Spleen (tissue), 11 donors: Measurements from ENCODE around the gene COL9A3. TPM values are rescaled to one million over a fixed set of nuclear protein-coding genes. Genes with fewer than 3 reads are reported as not detected.
A peak's percentile ranks its signal among the peaks of the same experiment; 100 is the strongest.

ENCODE experiments used
- DNase-seq: peaks from one replicate; pipeline ENCODE4 v3.0.0-alpha.2; 2020
- H3K27ac ChIP-seq, 8 donors: fragments of 200-600 bp; sonication (generic) in 7 of 8; 1 replicate in 4 of 8; 2 replicates in 4 of 8; pipeline versions ENCODE4 v1.5.0 to v1.8.0; 2016 to 2021; ENCODE audit warnings: inconsistent platforms in 4 of 8, mild to moderate bottlenecking in 4 of 8, moderate library complexity in 1 of 8
- H3K27me3 ChIP-seq, 7 donors: fragments of 200-600 bp; sonication (generic) in 6 of 7; replicated peaks in 1 of 7; 1 replicate in 4 of 7; 2 replicates in 3 of 7; pipeline versions ENCODE4 v1.5.0 to v1.8.0; 2016 to 2021; ENCODE audit warnings: inconsistent platforms in 3 of 7, mild to moderate bottlenecking in 1 of 7
- H3K36me3 ChIP-seq, 6 donors: fragments of 200-600 bp; sonication (generic) in 5 of 6; 1 replicate in 4 of 6; 2 replicates in 2 of 6; pipeline versions ENCODE4 v1.5.0 to v1.8.0; 2016 to 2021; ENCODE audit warnings: inconsistent platforms in 2 of 6
- H3K4me1 ChIP-seq, 6 donors: fragments of 200-600 bp; sonication (generic) in 5 of 6; 1 replicate in 3 of 6; 2 replicates in 3 of 6; pipeline versions ENCODE4 v1.5.0 to v1.8.0; 2016 to 2021; ENCODE audit warnings: inconsistent platforms in 3 of 6
- H3K4me3 ChIP-seq, 8 donors: fragments of 200-600 bp; sonication (generic) in 7 of 8; 1 replicate in 4 of 8; 2 replicates in 4 of 8; pipeline versions ENCODE4 v1.5.0 to v1.8.0; 2016 to 2021; ENCODE audit warnings: inconsistent platforms in 4 of 8, mild to moderate bottlenecking in 4 of 8, moderate library complexity in 2 of 8
- H3K9me3 ChIP-seq, 8 donors: fragments of 200-600 bp; sonication (generic) in 7 of 8; 1 replicate in 4 of 8; 2 replicates in 4 of 8; pipeline versions ENCODE4 v1.5.0 to v1.8.0; 2016 to 2021; ENCODE audit warnings: inconsistent platforms in 4 of 8
- CTCF ChIP-seq, 11 experiments: fragments of 200-600 bp in 7 of 11; fragments of 450-650 bp in 4 of 11; sonication (generic) in 4 of 11; IDR thresholded peaks in 8 of 11; conservative IDR thresholded peaks in 3 of 11; 1 replicate in 7 of 11; 2 replicates in 4 of 11; pipeline versions ENCODE4 v1.4.0 to v1.8.0; 2016 to 2021; ENCODE audit warnings: antibody characterized with exemption in 11 of 11, inconsistent platforms in 4 of 11, mild to moderate bottlenecking in 1 of 11
- POLR2A ChIP-seq, 3 donors: fragments of 450-650 bp; IDR thresholded peaks; one replicate each; pipeline ENCODE4 v1.5.1; 2017; ENCODE audit warnings: antibody characterized with exemption in 3 of 3, mild to moderate bottlenecking in 1 of 3
- POLR2AphosphoS5 ChIP-seq, 3 donors: sonication (generic); formaldehyde crosslinking; IDR thresholded peaks; one replicate each; pipeline ENCODE4 v1.5.1; 2017; ENCODE audit warnings: antibody characterized with exemption in 3 of 3
- WGBS, 5 donors: extraction: QIAGEN DNeasy Blood & Tissue Kit in 3 of 5; methylation state at CpG; one replicate each; pipeline versions ENCODE4 v1.1.5 to v1.1.7; 2013 to 2018; 5-methylcytosine and 5-hydroxymethylcytosine counted together
- intact Hi-C: fragments of 100-400 bp; cut with DNase I; formaldehyde crosslinking; loops from one replicate; pipeline ENCODE4 v1.15.0; 2023; ENCODE audit warnings: low total_unique reads
- polyA plus RNA-seq, 3 donors: library from polyadenylated mRNA; stranded (reverse); fragments of 200-250 nt; gene quantifications; one replicate each; pipeline ENCODE4 v1.2.1, GENCODE V29; 2013
- total RNA-seq, 7 donors: library from RNA; depleted of rRNA in 3 of 7; stranded (reverse); fragments of >200 nt in 3 of 7; fragmentation: NEBNext Ultra II Directional in 4 of 7; extraction: Animal tissue kit (Norgen Biotek cat#: 25700) in 4 of 7; gene quantifications; one replicate each; pipeline versions ENCODE4 v1.1.0 to v1.2.1, GENCODE V29; 2016 to 2021
- donor health status: healthy with polysubstance abuse.
- donor health status: DM: no; HTN: no; CAD: no; lungs with moderate emphysema.
- donor health status: DM: no; HTN: no; CAD: no.
- donor health status: Bipolar disorder and iron deficiency.
- donor health status: healthy.
- donor health status: DM: no; HTN: no; CAD: no.
- donor health status: DM: yes; HTN: yes; CAD: no.

The COL9A3 gene
- total and polyA plus RNA-seq, 10 donors: 1.2 to 16.7 (median 11.1) TPM

GRCh38 chr20:62814060-62814708 is 2.7 kb upstream of the COL9A3 start:
- no peak for DNase-seq
- Histone ChIP-seq H3K27me3 (peaks cover 7 to 51% (median 45%) of the 10 kb centered on the region in 7 donors), H3K9me3 (no peaks in the 10 kb centered on the region), H3K4me1 (peaks cover 9 to 55% (median 49%) of the 10 kb centered on the region in 6 donors), H3K4me3 (no peak overlapping the region), H3K36me3 (peaks cover 4 to 52% (median 48%) of the 10 kb centered on the region in 6 donors), H3K27ac (no peak overlapping the region)
- intact Hi-C loops: no loop called here
- 70 to 80% (median 79%) methylated on average over 5 to 13 of the region's 13 CpGs for WGBS, 5 donors
- TF ChIP-seq POLR2AphosphoS5 (IDR thresholded peaks at IDR 0.05) (peak in 1 of 3 donors; percentile 72), POLR2A (IDR thresholded peaks at IDR 0.05) (no peak), CTCF (IDR thresholded peaks at IDR 0.05 in 8 of 11, conservative IDR thresholded peaks at IDR 0.05 in 3 of 11) (no peak)

GRCh38 chr20:62814709-62815065 is 2.2 kb upstream of the COL9A3 start:
- peaks cover 7 to 56% (median 46%) of the 10 kb centered on the region in 7 donors for H3K27me3 ChIP-seq
- H3K4me1 ChIP-seq: peaks cover 9 to 58% (median 50%) of the 10 kb centered on the region in 6 donors
- no peaks in the 10 kb centered on the region for H3K9me3 ChIP-seq
- intact Hi-C loops: no loop called here
- WGBS, 5 donors: 64 to 83% (median 70%) methylated on average over 9 to 12 of the region's 12 CpGs
- H3K27ac ChIP-seq: no peak overlapping the region
- no peak overlapping the region for H3K4me3 ChIP-seq
- peak; percentile 24 to 63 (median 37) for TF ChIP-seq POLR2AphosphoS5 (IDR thresholded peaks at IDR 0.05)
- TF ChIP-seq POLR2A (IDR thresholded peaks at IDR 0.05): no peak
- no peak for DNase-seq
- H3K36me3 ChIP-seq: peaks cover 4 to 47% (median 43%) of the 10 kb centered on the region in 6 donors

- peak in 2 of 3 donors; percentile 3 to 16 for TF ChIP-seq POLR2AphosphoS5 (IDR thresholded peaks at IDR 0.05)
- TF ChIP-seq POLR2A (IDR thresholded peaks at IDR 0.05): no peak
- Histone ChIP-seq H3K4me1 (peaks cover 9 to 58% (median 50%) of the 10 kb centered on the region in 6 donors), H3K27ac (no peak overlapping the region), H3K9me3 (no peaks in the 10 kb centered on the region), H3K27me3 (peaks cover 7 to 63% (median 52%) of the 10 kb centered on the region in 7 donors), H3K4me3 (peak overlapping the region in 1 of 8 donors; percentile 59), H3K36me3 (peaks cover 4 to 40% (median 37%) of the 10 kb centered on the region in 6 donors)
- DNase-seq: no peak
- intact Hi-C loops: no loop called here
- 29 to 35% (median 32%) methylated on average over 22 to 24 of the region's 24 CpGs for WGBS, 5 donors
Observed at GRCh38 chr20:62815066-62815991, 1.5 kb upstream of the COL9A3 start.

GRCh38 chr20:62816031-62816883 is 593 bp upstream of the COL9A3 start:
- DNase-seq: no peak
- Histone ChIP-seq H3K9me3 (no peaks in the 10 kb centered on the region), H3K27ac (no peak overlapping the region), H3K4me1 (peaks cover 9 to 58% (median 50%) of the 10 kb centered on the region in 6 donors), H3K4me3 (peak overlapping the region in 5 of 8 donors; percentile 4 to 59 (median 23)), H3K36me3 (peaks cover 0 to 31% (median 27%) of the 10 kb centered on the region in 6 donors), H3K27me3 (peaks cover 7 to 72% (median 54%) of the 10 kb centered on the region in 7 donors)
- WGBS, 5 donors: 3 to 4% (median 4%) methylated on average over 38 to 57 of the region's 57 CpGs
- TF ChIP-seq CTCF (IDR thresholded peaks at IDR 0.05 in 8 of 11, conservative IDR thresholded peaks at IDR 0.05 in 3 of 11) (no peak), POLR2AphosphoS5 (IDR thresholded peaks at IDR 0.05) (no peak), POLR2A (IDR thresholded peaks at IDR 0.05) (no peak)
- intact Hi-C loops: no loop called here
